GM23338 (cell line): ENCODE measurements around the gene MIEF2. TPM values are rescaled to one million over a fixed set of nuclear protein-coding genes. Genes with fewer than 3 reads are reported as not detected.

ENCODE experiments used
- ATAC-seq: fragments of 200-7000 bp; cut with Tn5 transposase; 3 replicates; pipeline ENCODE4 v1.9.1; 2020
- DNase-seq: peaks from one replicate; pipeline ENCODE4 v3.0.0-alpha.2; 2015; ENCODE audit warnings: low spot score
- H2AFZ ChIP-seq: fragments of 200-600 bp; sonication (generic); 2 replicates; pipeline ENCODE4 v1.8.0; 2016; ENCODE audit warnings: antibody characterized with exemption, mild to moderate bottlenecking, moderate library complexity
- H3F3A ChIP-seq: fragments of 200-600 bp; sonication (generic); replicated peaks from 2 replicates; pipeline ENCODE4 v1.8.0; 2017; ENCODE audit warnings: antibody characterized with exemption, mixed run types, low read depth
- H3K27ac ChIP-seq: fragments of 200-600 bp; sonication (generic); 2 replicates; pipeline ENCODE4 v1.6.1; 2016; ENCODE audit warnings: low read depth
- H3K27me3 ChIP-seq: fragments of 200-600 bp; sonication (generic); 2 replicates; pipeline ENCODE4 v1.8.0; 2016; ENCODE audit warnings: mild to moderate bottlenecking, mixed run types, moderate library complexity; ENCODE audit not compliant: insufficient read depth
- H3K36me3 ChIP-seq: fragments of 200-600 bp; sonication (generic); 2 replicates; pipeline ENCODE4 v1.8.0; 2016; ENCODE audit warnings: mild to moderate bottlenecking; ENCODE audit not compliant: insufficient read depth
- H3K4me1 ChIP-seq: fragments of 200-600 bp; sonication (generic); 2 replicates; pipeline ENCODE4 v1.8.0; 2016; ENCODE audit warnings: mild to moderate bottlenecking, moderate library complexity; ENCODE audit not compliant: insufficient read depth
- H3K4me2 ChIP-seq: fragments of 200-600 bp; sonication (generic); 2 replicates; pipeline ENCODE4 v1.7.1; 2017; ENCODE audit warnings: mixed run types
- H3K4me3 ChIP-seq: fragments of 200-600 bp; sonication (generic); 2 replicates; pipeline ENCODE4 v1.6.1; 2016; ENCODE audit warnings: mixed run types
- H3K79me2 ChIP-seq: fragments of 200-600 bp; sonication (generic); replicated peaks from 2 replicates; pipeline ENCODE4 v1.8.0; 2017; ENCODE audit warnings: mild to moderate bottlenecking; ENCODE audit not compliant: insufficient read depth
- H3K9me2 ChIP-seq: fragments of 200-600 bp; sonication (generic); 2 replicates; pipeline ENCODE4 v1.8.0; 2017; ENCODE audit not compliant: insufficient read depth
- H4K20me1 ChIP-seq: fragments of 200-600 bp; sonication (generic); replicated peaks from 2 replicates; pipeline ENCODE4 v1.8.0; 2017; ENCODE audit warnings: mild to moderate bottlenecking; ENCODE audit not compliant: insufficient read depth
- H3K27ac Mint-ChIP-seq: 2 replicates; pipeline ENCODE4 v1.8.0; 2020; ENCODE audit warnings: inconsistent platforms, mild to moderate bottlenecking, moderate library complexity, mixed read lengths
- H3K27me3 Mint-ChIP-seq: 3 replicates; pipeline ENCODE4 v1.8.0; 2022; ENCODE audit warnings: low read depth, mild to moderate bottlenecking, moderate library complexity, mixed read lengths, inconsistent platforms; ENCODE audit not compliant: insufficient read depth, poor library complexity
- H3K36me3 Mint-ChIP-seq: 3 replicates; pipeline ENCODE4 v1.8.0; 2021; ENCODE audit warnings: low read depth, mild to moderate bottlenecking, inconsistent platforms, moderate library complexity, mixed read lengths
- H3K4me1 Mint-ChIP-seq: 3 replicates; pipeline ENCODE4 v1.8.0; 2020; ENCODE audit warnings: mild to moderate bottlenecking, inconsistent platforms, mixed read lengths
- H3K4me3 Mint-ChIP-seq: 3 replicates; pipeline ENCODE4 v1.8.0; 2021; ENCODE audit warnings: moderate library complexity, mild to moderate bottlenecking, inconsistent platforms, mixed read lengths
- H3K9me3 Mint-ChIP-seq: 3 replicates; pipeline ENCODE4 v1.8.0; 2020; ENCODE audit warnings: moderate library complexity, mild to moderate bottlenecking, inconsistent platforms, mixed read lengths
- ETS1 ChIP-seq: IDR thresholded peaks from 2 replicates; pipeline ENCODE4 v1.6.1; 2016; ENCODE audit warnings: antibody characterized with exemption
- EZH2phosphoT487 ChIP-seq: fragments of 200-600 bp; sonication (generic); IDR thresholded peaks from one replicate; pipeline ENCODE4 v1.8.1; 2018; ENCODE audit warnings: antibody characterized with exemption; ENCODE audit not compliant: unreplicated experiment
- NANOG ChIP-seq: IDR thresholded peaks from 2 replicates; pipeline ENCODE4 v1.6.1; 2016; ENCODE audit warnings: antibody characterized with exemption, borderline replicate concordance
- STAT1 ChIP-seq: IDR thresholded peaks from one replicate; pipeline ENCODE4 v1.6.1; 2016; ENCODE audit warnings: antibody characterized with exemption; ENCODE audit not compliant: unreplicated experiment
- ZNF331 ChIP-seq: fragments of 250-450 bp; sonication (Bioruptor Pico); IDR thresholded peaks from 2 replicates; pipeline ENCODE4 v1.5.0; 2020; ENCODE audit warnings: low read depth, mild to moderate bottlenecking, moderate library complexity
- polyA plus RNA-seq: library from polyadenylated mRNA; unstranded; fragments of >200 nt; fragmentation: Nextera tagmentation; extraction: Ambion mirVana; gene quantifications from 2 replicates; pipeline ENCODE4 v1.2.1, GENCODE V29; 2016
- total RNA-seq: library from RNA; depleted of rRNA; stranded (reverse); fragments of >200 nt; shearing (Covaris generic); gene quantifications from 2 replicates; pipeline ENCODE4 v1.2.3, GENCODE V29; 2014
- TF ChIP-seq, protein P1 (sequence below): fragments of 250-450 bp; sonication (Bioruptor Pico); IDR thresholded peaks from 2 replicates; pipeline ENCODE4 v1.5.0; 2020; ENCODE audit warnings: mild to moderate bottlenecking, moderate library complexity
- TF ChIP-seq, protein P2 (sequence below), 2 experiments: fragments of 200-600 bp in 1 of 2; sonication (generic) in 1 of 2; conservative IDR thresholded peaks; 2 replicates each; pipeline versions ENCODE4 v1.5.1 to v1.6.1; 2016 to 2017; ENCODE audit warnings: antibody characterized with exemption in 2 of 2, low read depth in 2 of 2, mild to moderate bottlenecking in 2 of 2, moderate library complexity in 1 of 2

Gene MIEF2
- total and polyA plus RNA-seq, 2 experiments from 2014 or later: 8.2 to 26.5 TPM

GRCh38 chr17:18315562-18315922 is 55.1 kb downstream of the MIEF2 start:
- H3K27me3 Mint-ChIP-seq: peaks cover 24% of the 10 kb centered on the region
- TF ChIP-seq ZNF331: no peak
- TF ChIP-seq, protein P1, sequence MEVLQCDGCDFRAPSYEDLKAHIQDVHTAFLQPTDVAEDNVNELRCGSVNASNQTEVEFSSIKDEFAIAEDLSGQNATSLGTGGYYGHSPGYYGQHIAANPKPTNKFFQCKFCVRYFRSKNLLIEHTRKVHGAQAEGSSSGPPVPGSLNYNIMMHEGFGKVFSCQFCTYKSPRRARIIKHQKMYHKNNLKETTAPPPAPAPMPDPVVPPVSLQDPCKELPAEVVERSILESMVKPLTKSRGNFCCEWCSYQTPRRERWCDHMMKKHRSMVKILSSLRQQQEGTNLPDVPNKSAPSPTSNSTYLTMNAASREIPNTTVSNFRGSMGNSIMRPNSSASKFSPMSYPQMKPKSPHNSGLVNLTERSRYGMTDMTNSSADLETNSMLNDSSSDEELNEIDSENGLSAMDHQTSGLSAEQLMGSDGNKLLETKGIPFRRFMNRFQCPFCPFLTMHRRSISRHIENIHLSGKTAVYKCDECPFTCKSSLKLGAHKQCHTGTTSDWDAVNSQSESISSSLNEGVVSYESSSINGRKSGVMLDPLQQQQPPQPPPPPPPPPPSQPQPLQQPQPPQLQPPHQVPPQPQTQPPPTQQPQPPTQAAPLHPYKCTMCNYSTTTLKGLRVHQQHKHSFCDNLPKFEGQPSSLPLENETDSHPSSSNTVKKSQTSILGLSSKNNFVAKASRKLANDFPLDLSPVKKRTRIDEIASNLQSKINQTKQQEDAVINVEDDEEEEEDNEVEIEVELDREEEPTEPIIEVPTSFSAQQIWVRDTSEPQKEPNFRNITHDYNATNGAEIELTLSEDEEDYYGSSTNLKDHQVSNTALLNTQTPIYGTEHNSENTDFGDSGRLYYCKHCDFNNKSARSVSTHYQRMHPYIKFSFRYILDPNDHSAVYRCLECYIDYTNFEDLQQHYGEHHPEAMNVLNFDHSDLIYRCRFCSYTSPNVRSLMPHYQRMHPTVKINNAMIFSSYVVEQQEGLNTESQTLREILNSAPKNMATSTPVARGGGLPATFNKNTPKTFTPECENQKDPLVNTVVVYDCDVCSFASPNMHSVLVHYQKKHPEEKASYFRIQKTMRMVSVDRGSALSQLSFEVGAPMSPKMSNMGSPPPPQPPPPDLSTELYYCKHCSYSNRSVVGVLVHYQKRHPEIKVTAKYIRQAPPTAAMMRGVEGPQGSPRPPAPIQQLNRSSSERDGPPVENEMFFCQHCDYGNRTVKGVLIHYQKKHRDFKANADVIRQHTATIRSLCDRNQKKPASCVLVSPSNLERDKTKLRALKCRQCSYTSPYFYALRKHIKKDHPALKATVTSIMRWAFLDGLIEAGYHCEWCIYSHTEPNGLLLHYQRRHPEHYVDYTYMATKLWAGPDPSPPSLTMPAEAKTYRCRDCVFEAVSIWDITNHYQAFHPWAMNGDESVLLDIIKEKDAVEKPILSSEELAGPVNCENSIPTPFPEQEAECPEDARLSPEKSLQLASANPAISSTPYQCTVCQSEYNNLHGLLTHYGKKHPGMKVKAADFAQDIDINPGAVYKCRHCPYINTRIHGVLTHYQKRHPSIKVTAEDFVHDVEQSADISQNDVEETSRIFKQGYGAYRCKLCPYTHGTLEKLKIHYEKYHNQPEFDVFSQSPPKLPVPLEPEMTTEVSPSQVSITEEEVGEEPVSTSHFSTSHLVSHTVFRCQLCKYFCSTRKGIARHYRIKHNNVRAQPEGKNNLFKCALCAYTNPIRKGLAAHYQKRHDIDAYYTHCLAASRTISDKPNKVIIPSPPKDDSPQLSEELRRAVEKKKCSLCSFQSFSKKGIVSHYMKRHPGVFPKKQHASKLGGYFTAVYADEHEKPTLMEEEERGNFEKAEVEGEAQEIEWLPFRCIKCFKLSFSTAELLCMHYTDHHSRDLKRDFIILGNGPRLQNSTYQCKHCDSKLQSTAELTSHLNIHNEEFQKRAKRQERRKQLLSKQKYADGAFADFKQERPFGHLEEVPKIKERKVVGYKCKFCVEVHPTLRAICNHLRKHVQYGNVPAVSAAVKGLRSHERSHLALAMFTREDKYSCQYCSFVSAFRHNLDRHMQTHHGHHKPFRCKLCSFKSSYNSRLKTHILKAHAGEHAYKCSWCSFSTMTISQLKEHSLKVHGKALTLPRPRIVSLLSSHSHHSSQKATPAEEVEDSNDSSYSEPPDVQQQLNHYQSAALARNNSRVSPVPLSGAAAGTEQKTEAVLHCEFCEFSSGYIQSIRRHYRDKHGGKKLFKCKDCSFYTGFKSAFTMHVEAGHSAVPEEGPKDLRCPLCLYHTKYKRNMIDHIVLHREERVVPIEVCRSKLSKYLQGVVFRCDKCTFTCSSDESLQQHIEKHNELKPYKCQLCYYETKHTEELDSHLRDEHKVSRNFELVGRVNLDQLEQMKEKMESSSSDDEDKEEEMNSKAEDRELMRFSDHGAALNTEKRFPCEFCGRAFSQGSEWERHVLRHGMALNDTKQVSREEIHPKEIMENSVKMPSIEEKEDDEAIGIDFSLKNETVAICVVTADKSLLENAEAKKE (CRISPR knock-in tag): no peak
- no peak for TF ChIP-seq NANOG
- TF ChIP-seq, protein P2, sequence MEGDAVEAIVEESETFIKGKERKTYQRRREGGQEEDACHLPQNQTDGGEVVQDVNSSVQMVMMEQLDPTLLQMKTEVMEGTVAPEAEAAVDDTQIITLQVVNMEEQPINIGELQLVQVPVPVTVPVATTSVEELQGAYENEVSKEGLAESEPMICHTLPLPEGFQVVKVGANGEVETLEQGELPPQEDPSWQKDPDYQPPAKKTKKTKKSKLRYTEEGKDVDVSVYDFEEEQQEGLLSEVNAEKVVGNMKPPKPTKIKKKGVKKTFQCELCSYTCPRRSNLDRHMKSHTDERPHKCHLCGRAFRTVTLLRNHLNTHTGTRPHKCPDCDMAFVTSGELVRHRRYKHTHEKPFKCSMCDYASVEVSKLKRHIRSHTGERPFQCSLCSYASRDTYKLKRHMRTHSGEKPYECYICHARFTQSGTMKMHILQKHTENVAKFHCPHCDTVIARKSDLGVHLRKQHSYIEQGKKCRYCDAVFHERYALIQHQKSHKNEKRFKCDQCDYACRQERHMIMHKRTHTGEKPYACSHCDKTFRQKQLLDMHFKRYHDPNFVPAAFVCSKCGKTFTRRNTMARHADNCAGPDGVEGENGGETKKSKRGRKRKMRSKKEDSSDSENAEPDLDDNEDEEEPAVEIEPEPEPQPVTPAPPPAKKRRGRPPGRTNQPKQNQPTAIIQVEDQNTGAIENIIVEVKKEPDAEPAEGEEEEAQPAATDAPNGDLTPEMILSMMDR (conservative IDR thresholded peaks at IDR 0.05; ENCODE audit: low read depth in 2 of 2): no peak
- no peak for TF ChIP-seq STAT1
- TF ChIP-seq ETS1: no peak
- TF ChIP-seq EZH2phosphoT487: no peak
- H3K79me2 ChIP-seq: peaks cover 83% of the 10 kb centered on the region
- 0 out of 2 replicates have a peak, but pooled peaks cover 6% of the 10 kb centered on the region for H3F3A ChIP-seq
- peak overlapping the region; percentile 100 for H3K27ac ChIP-seq
- H3K4me1 Mint-ChIP-seq: peaks cover 38% of the 10 kb centered on the region
- H3K4me3 ChIP-seq: peak overlapping the region; percentile 99
- no peak for ATAC-seq
- H3K4me1 ChIP-seq: peaks cover 17% of the 10 kb centered on the region; the same call in 1 of the 2 replicates
- peak overlapping the region; percentile 90 for H2AFZ ChIP-seq
- no peaks in the 10 kb centered on the region for H3K27me3 ChIP-seq
- peaks cover 7% of the 10 kb centered on the region; the same call in 1 of the 3 replicates for H3K9me3 Mint-ChIP-seq
- H4K20me1 ChIP-seq: peaks cover 21% of the 10 kb centered on the region
- H3K27ac Mint-ChIP-seq: peak overlapping the region; percentile 99
- H3K4me3 Mint-ChIP-seq: peak overlapping the region; percentile 88
- no peaks in the 10 kb centered on the region for H3K9me2 ChIP-seq
- H3K36me3 Mint-ChIP-seq: peaks cover 54% of the 10 kb centered on the region
- peak overlapping the region; percentile 100 for H3K4me2 ChIP-seq
- H3K36me3 ChIP-seq: peaks cover 11% of the 10 kb centered on the region; the same call in 1 of the 2 replicates
- no peak for DNase-seq
